Neural cell (in vitro differentiated cells): Measurements from ENCODE around the gene ADSL. TPM values are rescaled to one million over a fixed set of nuclear protein-coding genes. Genes with fewer than 3 reads are reported as not detected.

ENCODE experiments used
- H2AFZ ChIP-seq: fragments of 200-600, 300-800 bp; sonication (generic), shearing (Covaris generic); 2 replicates; pipeline ENCODE4 v1.6.0; 2014; ENCODE audit warnings: low read depth, mild to moderate bottlenecking, antibody characterized with exemption, low read length, moderate library complexity
- H3F3A ChIP-seq: fragments of 200-600 bp; shearing (Covaris generic); 2 replicates; pipeline ENCODE4 v1.6.1; 2016; ENCODE audit warnings: mild to moderate bottlenecking, moderate library complexity, mixed read lengths, antibody characterized with exemption, low read length; ENCODE audit not compliant: insufficient read depth, poor library complexity, severe bottlenecking
- H3K27ac ChIP-seq: fragments of 200-600, 300-800 bp; sonication (generic), shearing (Covaris generic); 2 replicates; pipeline ENCODE4 v1.5.1; 2014; ENCODE audit warnings: mild to moderate bottlenecking, low read length, moderate library complexity
- H3K27me3 ChIP-seq: fragments of 300-800, 200-600 bp; sonication (generic), shearing (Covaris generic); 2 replicates; pipeline ENCODE4 v1.6.0; 2014; ENCODE audit warnings: mild to moderate bottlenecking, low read depth, low read length, moderate library complexity; ENCODE audit not compliant: insufficient read depth
- H3K36me3 ChIP-seq: fragments of 300-800, 200-600 bp; sonication (generic), shearing (Covaris generic); 2 replicates; pipeline ENCODE4 v1.5.1; 2014; ENCODE audit warnings: mild to moderate bottlenecking, antibody characterized with exemption, low read length, moderate library complexity; ENCODE audit not compliant: insufficient read depth
- H3K4me2 ChIP-seq: fragments of 300-800, 200-600 bp; sonication (generic), shearing (Covaris generic); 2 replicates; pipeline ENCODE4 v1.6.0; 2014; ENCODE audit warnings: mild to moderate bottlenecking, low read length
- H3K4me3 ChIP-seq: fragments of 300-800, 200-600 bp; sonication (generic), shearing (Covaris generic); 2 replicates; pipeline ENCODE4 v1.5.1; 2014; ENCODE audit warnings: mild to moderate bottlenecking, low read length, moderate library complexity
- H3K79me2 ChIP-seq: fragments of 200-600 bp; shearing (Covaris generic); replicated peaks from 2 replicates; pipeline ENCODE4 v1.6.0; 2014; ENCODE audit warnings: mild to moderate bottlenecking, low read length, moderate library complexity; ENCODE audit not compliant: insufficient read depth
- H3K9ac ChIP-seq: fragments of 300-800, 200-600 bp; sonication (generic), shearing (Covaris generic); 2 replicates; pipeline ENCODE4 v1.6.1; 2016; ENCODE audit warnings: mild to moderate bottlenecking, low read length, mixed read lengths
- H3K9me2 ChIP-seq: fragments of 200-600 bp; shearing (Covaris generic); 2 replicates; pipeline ENCODE4 v1.6.1; 2016; ENCODE audit warnings: mild to moderate bottlenecking, low read length, mixed read lengths; ENCODE audit not compliant: insufficient read depth
- H3K9me3 ChIP-seq: fragments of 200-600, 300-800 bp; sonication (generic), shearing (Covaris generic); 2 replicates; pipeline ENCODE4 v1.6.1; 2016; ENCODE audit warnings: mild to moderate bottlenecking, mixed run types, low read length, moderate library complexity, mixed read lengths
- H4K20me1 ChIP-seq: fragments of 200-600 bp; shearing (Covaris generic); 2 replicates; pipeline ENCODE4 v1.6.1; 2016; ENCODE audit warnings: mild to moderate bottlenecking, mixed run types; ENCODE audit not compliant: insufficient read depth
- EP300 ChIP-seq: fragments of 450-650 bp; conservative IDR thresholded peaks from 2 replicates; pipeline ENCODE4 v1.6.1; 2014; ENCODE audit warnings: antibody characterized with exemption, mild to moderate bottlenecking, moderate library complexity; ENCODE audit not compliant: poor library complexity, severe bottlenecking
- EZH2 ChIP-seq: fragments of 200-600, 300-800 bp; shearing (Covaris generic), sonication (generic); IDR thresholded peaks from 2 replicates; pipeline ENCODE4 v1.6.1; 2014; ENCODE audit warnings: antibody characterized with exemption, low read length, borderline replicate concordance, mild to moderate bottlenecking; ENCODE audit not compliant: insufficient read depth, poor library complexity, severe bottlenecking
- MXI1 ChIP-seq: fragments of 450-650 bp; conservative IDR thresholded peaks from 2 replicates; pipeline ENCODE4 v1.6.1; 2014; ENCODE audit warnings: antibody characterized with exemption, mild to moderate bottlenecking; ENCODE audit not compliant: poor library complexity, severe bottlenecking
- POLR2AphosphoS5 ChIP-seq: IDR thresholded peaks from 2 replicates; pipeline ENCODE4 v1.6.1; 2012
- RAD21 ChIP-seq: fragments of 450-650 bp; conservative IDR thresholded peaks from 2 replicates; pipeline ENCODE4 v1.6.1; 2014; ENCODE audit warnings: antibody characterized with exemption, mild to moderate bottlenecking, moderate library complexity
- SMC3 ChIP-seq: fragments of 450-650 bp; conservative IDR thresholded peaks from 2 replicates; pipeline ENCODE4 v1.6.1; 2014; ENCODE audit warnings: antibody characterized with exemption, mild to moderate bottlenecking, moderate library complexity; ENCODE audit not compliant: poor library complexity
- TAF1 ChIP-seq: IDR thresholded peaks from 2 replicates; pipeline ENCODE4 v1.6.1; 2012; ENCODE audit warnings: low read depth
- polyA plus RNA-seq: library from polyadenylated mRNA; depleted of rRNA; stranded (reverse); fragments of >200 nt; gene quantifications from 2 replicates; pipeline ENCODE4 v1.2.3, GENCODE V29; 2014
- TF ChIP-seq, protein P1 (sequence below): fragments of 450-650 bp; IDR thresholded peaks from 2 replicates; pipeline ENCODE4 v1.5.1; 2014; ENCODE audit warnings: antibody characterized with exemption, mild to moderate bottlenecking, moderate library complexity; ENCODE audit not compliant: poor library complexity, severe bottlenecking
- TF ChIP-seq, protein P2 (sequence below): IDR thresholded peaks from 2 replicates; pipeline ENCODE4 v1.6.1; 2012; ENCODE audit warnings: borderline replicate concordance

Gene ADSL
- polyA plus RNA-seq, 1 donor from 2014 or later = 112 TPM

DNA sequence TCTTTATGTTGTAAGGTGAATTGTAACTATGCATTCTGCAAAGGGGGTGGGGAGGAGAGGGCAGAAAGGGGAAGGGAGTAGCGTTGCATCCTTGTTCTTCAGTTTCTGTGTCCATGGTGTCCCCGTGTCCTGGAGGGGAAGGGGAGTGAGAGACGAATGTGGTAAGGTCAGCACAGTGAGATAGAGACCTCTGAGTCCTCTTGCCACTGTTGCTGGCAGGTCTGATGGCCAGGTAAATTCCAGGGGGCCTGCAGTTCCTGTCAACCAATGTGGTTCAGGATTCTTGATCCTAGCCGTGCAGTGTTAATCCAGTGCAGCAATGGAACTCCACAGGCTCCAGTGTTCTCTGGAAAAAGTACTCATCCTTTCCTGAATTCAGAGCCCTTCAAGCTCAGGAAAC, 14.6 kb upstream of the ADSL start:
- Histone ChIP-seq H3K4me3 (no peak overlapping the region), H3K9ac (no peak overlapping the region), H4K20me1 (no peaks in the 10 kb centered on the region), H3K4me2 (no peak overlapping the region), H3F3A (no peaks in the 10 kb centered on the region), H3K27me3 (no peaks in the 10 kb centered on the region), H2AFZ (no peak overlapping the region), H3K27ac (no peak overlapping the region), H3K36me3 (no peaks in the 10 kb centered on the region), H3K79me2 (no peaks in the 10 kb centered on the region), H3K9me3 (no peaks in the 10 kb centered on the region), H3K9me2 (no peaks in the 10 kb centered on the region)
- TF ChIP-seq, protein P1, sequence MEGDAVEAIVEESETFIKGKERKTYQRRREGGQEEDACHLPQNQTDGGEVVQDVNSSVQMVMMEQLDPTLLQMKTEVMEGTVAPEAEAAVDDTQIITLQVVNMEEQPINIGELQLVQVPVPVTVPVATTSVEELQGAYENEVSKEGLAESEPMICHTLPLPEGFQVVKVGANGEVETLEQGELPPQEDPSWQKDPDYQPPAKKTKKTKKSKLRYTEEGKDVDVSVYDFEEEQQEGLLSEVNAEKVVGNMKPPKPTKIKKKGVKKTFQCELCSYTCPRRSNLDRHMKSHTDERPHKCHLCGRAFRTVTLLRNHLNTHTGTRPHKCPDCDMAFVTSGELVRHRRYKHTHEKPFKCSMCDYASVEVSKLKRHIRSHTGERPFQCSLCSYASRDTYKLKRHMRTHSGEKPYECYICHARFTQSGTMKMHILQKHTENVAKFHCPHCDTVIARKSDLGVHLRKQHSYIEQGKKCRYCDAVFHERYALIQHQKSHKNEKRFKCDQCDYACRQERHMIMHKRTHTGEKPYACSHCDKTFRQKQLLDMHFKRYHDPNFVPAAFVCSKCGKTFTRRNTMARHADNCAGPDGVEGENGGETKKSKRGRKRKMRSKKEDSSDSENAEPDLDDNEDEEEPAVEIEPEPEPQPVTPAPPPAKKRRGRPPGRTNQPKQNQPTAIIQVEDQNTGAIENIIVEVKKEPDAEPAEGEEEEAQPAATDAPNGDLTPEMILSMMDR = no peak
- no peak for TF ChIP-seq TAF1
- no peak for TF ChIP-seq RAD21
- no peak for TF ChIP-seq SMC3
- TF ChIP-seq EP300 = no peak
- TF ChIP-seq MXI1 = no peak

DNA sequence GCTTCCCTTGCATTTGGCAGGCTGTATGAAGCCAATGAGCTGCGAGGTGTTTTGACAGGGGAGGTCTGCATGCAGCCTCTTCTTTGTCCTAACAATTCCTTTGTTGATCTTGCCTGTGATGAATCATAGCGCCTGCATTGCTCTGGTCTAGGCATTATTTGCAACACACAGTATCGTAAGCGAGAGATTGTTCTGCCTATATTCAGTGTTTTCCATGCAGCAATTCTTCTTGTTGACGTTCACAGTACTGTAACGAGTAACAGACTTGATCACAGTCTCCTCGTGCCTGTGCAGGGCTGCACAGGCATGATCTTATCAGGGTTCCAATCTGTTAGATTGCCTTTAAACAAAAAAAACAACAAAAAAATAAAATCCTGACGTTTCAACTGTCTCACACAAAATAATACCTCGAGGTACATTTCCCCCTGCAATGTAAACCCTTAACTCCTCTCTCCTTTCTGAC, 13.9 kb upstream of the ADSL start:
- Histone ChIP-seq H3K9ac (no peak overlapping the region), H3F3A (no peaks in the 10 kb centered on the region), H2AFZ (no peak overlapping the region), H3K79me2 (no peaks in the 10 kb centered on the region), H3K9me2 (no peaks in the 10 kb centered on the region), H3K4me2 (no peak overlapping the region), H3K27me3 (no peaks in the 10 kb centered on the region), H3K4me3 (no peak overlapping the region), H3K27ac (no peak overlapping the region), H3K36me3 (no peaks in the 10 kb centered on the region), H3K9me3 (no peaks in the 10 kb centered on the region), H4K20me1 (no peaks in the 10 kb centered on the region)
- TF ChIP-seq EZH2 (no peak), TAF1 (no peak), SMC3 (no peak), RAD21 (no peak), MXI1 (no peak), POLR2AphosphoS5 (no peak), EP300 (no peak)
- TF ChIP-seq, protein P1 = no peak
- TF ChIP-seq, protein P2, sequence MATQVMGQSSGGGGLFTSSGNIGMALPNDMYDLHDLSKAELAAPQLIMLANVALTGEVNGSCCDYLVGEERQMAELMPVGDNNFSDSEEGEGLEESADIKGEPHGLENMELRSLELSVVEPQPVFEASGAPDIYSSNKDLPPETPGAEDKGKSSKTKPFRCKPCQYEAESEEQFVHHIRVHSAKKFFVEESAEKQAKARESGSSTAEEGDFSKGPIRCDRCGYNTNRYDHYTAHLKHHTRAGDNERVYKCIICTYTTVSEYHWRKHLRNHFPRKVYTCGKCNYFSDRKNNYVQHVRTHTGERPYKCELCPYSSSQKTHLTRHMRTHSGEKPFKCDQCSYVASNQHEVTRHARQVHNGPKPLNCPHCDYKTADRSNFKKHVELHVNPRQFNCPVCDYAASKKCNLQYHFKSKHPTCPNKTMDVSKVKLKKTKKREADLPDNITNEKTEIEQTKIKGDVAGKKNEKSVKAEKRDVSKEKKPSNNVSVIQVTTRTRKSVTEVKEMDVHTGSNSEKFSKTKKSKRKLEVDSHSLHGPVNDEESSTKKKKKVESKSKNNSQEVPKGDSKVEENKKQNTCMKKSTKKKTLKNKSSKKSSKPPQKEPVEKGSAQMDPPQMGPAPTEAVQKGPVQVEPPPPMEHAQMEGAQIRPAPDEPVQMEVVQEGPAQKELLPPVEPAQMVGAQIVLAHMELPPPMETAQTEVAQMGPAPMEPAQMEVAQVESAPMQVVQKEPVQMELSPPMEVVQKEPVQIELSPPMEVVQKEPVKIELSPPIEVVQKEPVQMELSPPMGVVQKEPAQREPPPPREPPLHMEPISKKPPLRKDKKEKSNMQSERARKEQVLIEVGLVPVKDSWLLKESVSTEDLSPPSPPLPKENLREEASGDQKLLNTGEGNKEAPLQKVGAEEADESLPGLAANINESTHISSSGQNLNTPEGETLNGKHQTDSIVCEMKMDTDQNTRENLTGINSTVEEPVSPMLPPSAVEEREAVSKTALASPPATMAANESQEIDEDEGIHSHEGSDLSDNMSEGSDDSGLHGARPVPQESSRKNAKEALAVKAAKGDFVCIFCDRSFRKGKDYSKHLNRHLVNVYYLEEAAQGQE = no peak
